HK-2 (cell line): ENCODE measurements around the gene ACTR5.

Experiments
- DNase-seq: peaks from one replicate; pipeline ENCODE4 v3.0.0-alpha.2; 2018; ENCODE audit not compliant: unreplicated experiment

The ACTR5 gene

GRCh38 chr20:38748097-38748860 is at the start of gene ACTR5:
TSS of gene ACTR5 (plus strand) at chr20:38748460. CDS start at chr20:38748479, 19 bp downstream.
- DNase-seq = peak; percentile 98

- DNase-seq = no peak
Observed at GRCh38 chr20:38698541-38698940, 49.7 kb upstream of the ACTR5 start.

- DNase-seq = no peak
Observed at GRCh38 chr20:38700141-38700540, 48.1 kb upstream of the ACTR5 start.

- DNase-seq = no peak
Observed at GRCh38 chr20:38700926-38701325, 47.3 kb upstream of the ACTR5 start.

- no peak for DNase-seq
Observed at GRCh38 chr20:38703526-38703925, 44.7 kb upstream of the ACTR5 start.

- no peak for DNase-seq
Observed at GRCh38 chr20:38704136-38704535, 44.1 kb upstream of the ACTR5 start.

- no peak for DNase-seq
Observed at GRCh38 chr20:38706509-38706908, 41.8 kb upstream of the ACTR5 start.

GRCh38 chr20:38714308-38714707 is 34.0 kb upstream of the ACTR5 start:
- DNase-seq = no peak

- no peak for DNase-seq
Observed at GRCh38 chr20:38715646-38716045, 32.6 kb upstream of the ACTR5 start.

GRCh38 chr20:38722683-38723016 is 25.6 kb upstream of the ACTR5 start:
- no peak for DNase-seq

GRCh38 chr20:38723017-38723847 is 25.0 kb upstream of the ACTR5 start:
- DNase-seq = no peak

- DNase-seq = no peak
Observed at GRCh38 chr20:38723848-38724625, 24.2 kb upstream of the ACTR5 start, which contains the start of gene SLC32A1. TSS of gene SLC32A1 (plus strand) at chr20:38724486. CDS start at chr20:38724725, 239 bp downstream.

GRCh38 chr20:38724626-38725147 is 23.6 kb upstream of the ACTR5 start:
- no peak for DNase-seq

GRCh38 chr20:38725148-38725901 is 22.9 kb upstream of the ACTR5 start:
- DNase-seq = no peak

- DNase-seq = no peak
Observed at GRCh38 chr20:38725931-38726803, 22.1 kb upstream of the ACTR5 start.

- DNase-seq = no peak
Observed at GRCh38 chr20:38726804-38727606, 21.3 kb upstream of the ACTR5 start.

- no peak for DNase-seq
Observed at GRCh38 chr20:38727607-38728190, 20.6 kb upstream of the ACTR5 start.

- DNase-seq = no peak
Observed at GRCh38 chr20:38728191-38728781, 20.0 kb upstream of the ACTR5 start.
